IPS-NIHi11 (cell line): ENCODE results near the gene SNRPD1.
A peak's percentile ranks its signal among the peaks of the same experiment; 100 is the strongest.
"Not testable (repeated sequence)": the region's sequence is repeated elsewhere in the genome, so short reads cannot be mapped to it uniquely, and the experiment has no call there.

Source experiments
- DNase-seq: peaks from one replicate; pipeline ENCODE4 v3.0.0; 2012; ENCODE audit warnings: mixed read lengths, low spot score

Gene SNRPD1

GRCh38 chr18:21612125-21613039 is at the start of gene SNRPD1:
TSS of gene SNRPD1 (plus strand) at chr18:21612314. CDS start at chr18:21612430, 116 bp downstream.
- DNase-seq = peak; percentile 96

GRCh38 chr18:21571772-21572171 is 40.3 kb upstream of the SNRPD1 start:
- DNase-seq = no peak

GRCh38 chr18:21575656-21576055 is 36.5 kb upstream of the SNRPD1 start:
- DNase-seq = no peak

- no peak for DNase-seq
Measured at GRCh38 chr18:21584391-21584790, 27.7 kb upstream of the SNRPD1 start.

GRCh38 chr18:21592361-21592760 is 19.8 kb upstream of the SNRPD1 start:
- not testable (repeated sequence) for DNase-seq

GRCh38 chr18:21593540-21594257 is 18.4 kb upstream of the SNRPD1 start:
- DNase-seq = no peak

- no peak for DNase-seq
Measured at GRCh38 chr18:21597620-21598019, 14.5 kb upstream of the SNRPD1 start.

- DNase-seq = no peak
Measured at GRCh38 chr18:21598726-21599584, 13.2 kb upstream of the SNRPD1 start.

GRCh38 chr18:21599585-21600525 is 12.3 kb upstream of the SNRPD1 start:
- DNase-seq = peak; percentile 80

- peak; percentile 92 for DNase-seq
Measured at GRCh38 chr18:21600526-21601410, 11.3 kb upstream of the SNRPD1 start, which contains the start of gene ESCO1. TSS of gene ESCO1 (minus strand) at chr18:21600704. CDS start at chr18:21574843, 25,861 bp downstream.

- DNase-seq = no peak
Measured at GRCh38 chr18:21602299-21602587, 9.9 kb upstream of the SNRPD1 start.

- no peak for DNase-seq
Measured at GRCh38 chr18:21604671-21605070, 7.4 kb upstream of the SNRPD1 start.

GRCh38 chr18:21605213-21605612 is 6.9 kb upstream of the SNRPD1 start:
- no peak for DNase-seq

GRCh38 chr18:21611401-21612124 is 551 bp upstream of the SNRPD1 start:
- not testable (repeated sequence) for DNase-seq

- DNase-seq = not testable (repeated sequence)
Measured at GRCh38 chr18:21621640-21622039, 9.5 kb downstream of the SNRPD1 start.

- no peak for DNase-seq
Measured at GRCh38 chr18:21629089-21629832, 17.1 kb downstream of the SNRPD1 start.

GRCh38 chr18:21632393-21632792 is 20.3 kb downstream of the SNRPD1 start:
- DNase-seq = no peak

- DNase-seq = no peak
Measured at GRCh38 chr18:21634588-21635199, 22.6 kb downstream of the SNRPD1 start.
